ENCODE measurements around the gene POLR3G.

The POLR3G gene
- 0 to 2.2 reads per million in 2 donors for total RNA-seq

GRCh38 chr5:90474235-90475107 lies at the start of gene POLR3G, which contains the start of gene MBLAC2:
Gene POLR3G (plus strand): TSS chr5:90474864. CDS start chr5:90485568, 10,704 bp downstream.
Gene MBLAC2 (minus strand): TSS chr5:90474771. CDS start chr5:90474292, 479 bp downstream.
- DNase-seq: peak; percentile 77 to 95 (median 89)

GRCh38 chr5:90434116-90434714 lies 40.4 kb upstream of the POLR3G start:
- DNase-seq: peak in 3 of 5 experiments; percentile 9 to 44 (median 10)

GRCh38 chr5:90437663-90438062 lies 37.0 kb upstream of the POLR3G start:
- no peak for DNase-seq

- no peak for DNase-seq
Measured at GRCh38 chr5:90438100-90438499, 36.6 kb upstream of the POLR3G start.

GRCh38 chr5:90440644-90441043 lies 34.0 kb upstream of the POLR3G start:
- no peak for DNase-seq

- no peak for DNase-seq
Measured at GRCh38 chr5:90446961-90447360, 27.7 kb upstream of the POLR3G start.

- no peak for DNase-seq
Measured at GRCh38 chr5:90461288-90461687, 13.4 kb upstream of the POLR3G start.

GRCh38 chr5:90472783-90473395 lies 1.8 kb upstream of the POLR3G start:
- DNase-seq: no peak

GRCh38 chr5:90473396-90474234 lies 1.0 kb upstream of the POLR3G start:
- DNase-seq: peak in 3 of 5 experiments; percentile 4 to 24 (median 7)

- no peak for DNase-seq
Measured at GRCh38 chr5:90475436-90475980, 844 bp downstream of the POLR3G start.

GRCh38 chr5:90476391-90476790 lies 1.7 kb downstream of the POLR3G start:
- DNase-seq: peak in 1 of 5 experiments; percentile 2

- peak in 1 of 5 experiments; percentile 4 for DNase-seq
Measured at GRCh38 chr5:90477073-90477472, 2.4 kb downstream of the POLR3G start.

- no peak for DNase-seq
Measured at GRCh38 chr5:90477621-90478215, 3.1 kb downstream of the POLR3G start.

- no peak for DNase-seq
Measured at GRCh38 chr5:90479611-90480385, 5.1 kb downstream of the POLR3G start.

GRCh38 chr5:90480699-90481098 lies 6.0 kb downstream of the POLR3G start:
- no peak for DNase-seq

- DNase-seq: no peak
Measured at GRCh38 chr5:90483206-90483605, 8.5 kb downstream of the POLR3G start.

- no peak for DNase-seq
Measured at GRCh38 chr5:90484540-90484939, 9.9 kb downstream of the POLR3G start.

GRCh38 chr5:90488791-90489190 lies 14.1 kb downstream of the POLR3G start:
- no peak for DNase-seq

GRCh38 chr5:90494043-90494442 lies 19.4 kb downstream of the POLR3G start:
- DNase-seq: no peak

- DNase-seq: no peak
Measured at GRCh38 chr5:90495146-90495545, 20.5 kb downstream of the POLR3G start.

- no peak for DNase-seq
Measured at GRCh38 chr5:90503596-90503995, 28.9 kb downstream of the POLR3G start.
